Amygdala (tissue), 56 donors: ENCODE results near the gene COLGALT1.
A peak's percentile ranks its signal among the peaks of the same experiment; 100 is the strongest.
"Not testable (repeated sequence)": the region's sequence is repeated elsewhere in the genome, so short reads cannot be mapped to it uniquely, and the experiment has no call there.

ENCODE experiments used
- DNase-seq, 56 donors: peaks; one replicate each; lab custom pipeline; 2025; lab: John Stamatoyannopoulos, UW

The COLGALT1 gene

GRCh38 chr19:17590866-17591265, 35.4 kb downstream of the COLGALT1 start:
- no peak for DNase-seq

DNA sequence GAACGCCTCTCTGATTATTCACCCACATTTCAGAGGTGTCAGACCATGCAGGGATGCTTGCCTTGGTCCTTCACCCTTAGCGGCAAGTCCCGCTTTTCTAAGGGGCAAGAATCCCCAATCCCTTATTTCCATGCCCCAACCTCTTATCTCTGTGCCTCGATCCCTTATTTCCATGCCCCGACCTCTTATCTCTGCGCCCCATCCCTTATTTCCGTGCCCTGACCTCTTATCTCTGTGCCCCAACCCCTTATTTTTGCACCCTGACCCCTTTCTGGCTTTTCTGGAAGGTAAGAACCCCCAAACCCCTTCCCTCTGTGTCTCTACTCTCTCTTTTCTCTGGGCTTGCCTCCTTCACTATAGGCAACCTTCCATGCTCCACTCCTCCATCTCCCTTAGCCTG, 38.8 kb downstream of the COLGALT1 start:
- DNase-seq: not testable (repeated sequence)

DNA sequence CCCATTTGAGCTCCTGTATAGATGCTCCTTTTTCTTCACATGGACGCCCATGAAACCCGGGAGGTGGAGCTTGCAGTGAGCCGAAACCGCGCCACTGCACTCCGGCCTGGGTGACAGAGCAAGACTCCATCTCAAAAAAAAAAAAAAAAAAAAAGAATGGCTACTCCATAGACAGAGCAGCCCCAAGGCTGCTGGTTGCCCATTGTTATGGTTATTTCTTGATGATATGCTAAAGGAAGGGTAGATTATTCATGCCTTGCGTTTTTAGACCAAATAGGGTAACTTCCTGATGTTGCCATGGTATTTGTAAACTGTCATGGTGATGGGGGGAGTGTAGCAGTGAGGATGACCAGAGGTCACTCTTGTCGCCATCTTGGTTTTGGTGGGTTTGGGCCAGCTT, 42.6 kb downstream of the COLGALT1 start:
- DNase-seq: not testable (repeated sequence)

GRCh38 chr19:17598953-17599352, 43.5 kb downstream of the COLGALT1 start:
- no peak for DNase-seq

DNA sequence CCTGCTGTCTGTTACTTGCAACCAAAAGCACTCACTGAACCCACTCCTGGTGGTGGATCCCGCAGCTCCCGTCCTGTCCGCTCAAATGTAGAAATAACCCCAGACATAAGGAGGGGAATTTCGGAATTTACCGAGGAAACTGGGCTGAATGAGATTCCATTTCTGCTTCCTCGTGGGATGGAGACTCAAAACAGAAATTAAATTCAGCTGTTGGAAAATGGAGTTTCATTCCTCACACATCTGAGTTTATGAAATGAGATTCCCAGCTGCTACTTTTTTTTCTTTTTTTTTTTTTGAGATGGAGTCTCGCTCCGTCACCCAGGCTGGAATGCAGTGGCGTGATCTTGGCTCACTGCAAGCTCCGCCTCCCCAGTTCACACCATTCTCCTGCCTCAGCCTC, 44.3 kb downstream of the COLGALT1 start:
- DNase-seq: no peak

- no peak for DNase-seq
Measured at GRCh38 chr19:17601683-17602082, 46.2 kb downstream of the COLGALT1 start.

DNA sequence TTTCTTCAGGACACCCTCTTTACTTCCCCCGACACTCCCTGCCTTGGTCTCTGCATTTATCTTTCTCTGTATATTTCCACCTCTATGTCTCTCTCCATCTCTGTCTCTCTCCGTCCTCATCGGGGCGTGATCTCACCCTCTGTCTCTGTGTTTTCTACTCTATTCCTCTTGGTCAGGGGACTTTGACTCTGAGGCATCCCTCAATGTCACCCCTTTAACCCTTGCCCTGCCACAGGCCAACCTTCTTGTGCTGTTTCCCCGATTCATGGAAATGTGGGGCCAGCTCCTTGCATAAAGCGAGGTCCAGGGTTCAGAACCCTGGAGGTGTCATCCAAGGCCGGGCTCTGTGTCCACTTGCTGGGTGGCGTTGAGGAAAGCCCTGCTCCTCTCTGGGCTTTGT, 46.8 kb downstream of the COLGALT1 start:
- DNase-seq: no peak

DNA sequence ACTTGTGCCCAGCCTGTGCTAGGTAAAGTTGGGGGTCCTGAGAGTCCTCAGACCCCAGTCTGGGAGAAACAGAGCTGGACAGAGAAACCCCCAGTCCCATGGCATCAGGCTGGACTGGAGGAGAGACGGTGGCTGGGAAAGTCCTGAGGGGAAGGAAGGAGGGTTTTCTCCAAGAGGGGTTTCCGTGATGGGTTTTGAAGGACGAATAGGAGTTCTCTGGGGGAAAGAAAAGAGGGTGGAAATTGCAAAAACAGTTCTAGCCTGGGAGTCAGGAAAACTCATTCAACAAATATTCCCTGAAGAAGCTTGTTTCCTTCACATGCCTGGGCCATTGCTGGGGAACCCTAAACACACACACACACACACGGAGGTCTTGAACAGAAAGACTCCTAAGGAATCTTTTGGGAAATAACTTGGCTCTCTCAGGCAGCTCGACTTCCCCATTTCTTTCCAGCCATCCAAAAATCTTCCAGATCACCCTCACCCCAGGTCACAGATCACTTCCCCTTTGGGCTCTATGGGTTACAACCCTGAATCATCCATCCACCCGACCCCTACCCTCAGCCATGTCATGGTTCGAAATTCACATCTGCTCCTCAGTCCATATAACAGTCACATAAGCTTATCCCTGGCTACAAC, 47.5 kb downstream of the COLGALT1 start:
- no peak for DNase-seq

GRCh38 chr19:17604372-17605025, 49.0 kb downstream of the COLGALT1 start:
- DNase-seq: no peak

DNA sequence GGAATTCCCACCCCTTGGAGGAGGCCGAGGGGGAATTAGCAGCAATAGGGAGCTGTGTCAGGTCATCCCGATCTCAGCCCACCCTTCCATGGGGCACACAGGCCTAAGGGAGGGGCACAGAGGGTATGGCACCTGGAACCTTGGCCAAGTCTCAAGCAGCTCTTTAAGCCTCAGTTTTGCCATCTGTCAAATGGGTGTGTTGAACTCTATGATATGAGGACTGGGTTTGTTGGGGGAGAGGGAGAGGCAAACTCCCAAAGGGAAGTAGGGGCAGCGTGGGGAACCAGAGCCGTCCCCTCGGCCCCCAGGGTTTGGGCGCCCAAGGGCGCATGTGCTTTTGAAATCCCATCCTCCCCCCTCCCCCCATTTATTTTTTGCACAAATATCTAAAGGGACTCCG, 49.7 kb downstream of the COLGALT1 start:
- no peak for DNase-seq

DNA sequence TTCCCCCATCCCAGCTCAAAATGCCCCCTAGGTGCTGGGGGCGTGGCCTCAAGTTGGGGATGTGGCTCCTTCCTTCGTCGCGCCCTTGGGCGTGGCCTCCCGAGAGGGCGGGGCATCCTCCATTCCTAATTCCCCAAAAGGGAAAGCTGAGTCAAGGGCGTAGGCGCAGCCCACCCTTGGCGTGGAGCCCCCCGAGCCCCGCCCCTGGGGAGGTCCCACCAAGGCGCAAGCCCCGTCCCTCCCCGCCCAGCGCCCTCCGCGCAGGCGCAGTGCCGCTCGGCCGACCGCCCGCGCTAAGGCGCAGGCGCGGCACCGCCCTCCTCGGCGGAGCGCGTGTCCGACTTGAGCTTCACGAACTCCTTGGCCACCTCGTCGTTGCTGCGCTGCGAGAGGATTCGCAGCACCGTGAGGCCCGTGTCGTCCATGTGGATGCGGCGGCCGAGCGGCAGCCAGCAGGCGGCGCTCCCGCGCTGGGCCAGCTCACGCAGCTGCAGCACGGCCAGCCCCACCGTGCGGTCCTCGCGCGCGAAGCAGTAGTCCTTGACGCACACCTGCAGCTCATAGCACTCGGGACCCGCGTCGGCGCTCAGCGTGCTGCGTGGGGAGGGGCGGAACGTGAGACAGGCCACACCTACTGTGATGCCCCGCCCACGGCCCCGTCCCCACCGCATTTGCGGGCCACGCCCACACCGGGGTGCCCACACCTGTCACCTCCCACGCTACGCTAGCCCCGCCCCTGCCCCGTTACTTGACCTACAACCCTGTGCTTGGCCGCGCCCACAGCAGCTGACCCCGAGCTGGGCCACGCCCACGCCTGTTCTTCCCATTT, 50.5 kb downstream of the COLGALT1 start:
- peak in 48 of 56 donors; percentile 5 to 87 (median 44) for DNase-seq

GRCh38 chr19:17606590-17607185, 51.2 kb downstream of the COLGALT1 start:
- DNase-seq: peak in 1 of 56 donors; percentile 34

DNA sequence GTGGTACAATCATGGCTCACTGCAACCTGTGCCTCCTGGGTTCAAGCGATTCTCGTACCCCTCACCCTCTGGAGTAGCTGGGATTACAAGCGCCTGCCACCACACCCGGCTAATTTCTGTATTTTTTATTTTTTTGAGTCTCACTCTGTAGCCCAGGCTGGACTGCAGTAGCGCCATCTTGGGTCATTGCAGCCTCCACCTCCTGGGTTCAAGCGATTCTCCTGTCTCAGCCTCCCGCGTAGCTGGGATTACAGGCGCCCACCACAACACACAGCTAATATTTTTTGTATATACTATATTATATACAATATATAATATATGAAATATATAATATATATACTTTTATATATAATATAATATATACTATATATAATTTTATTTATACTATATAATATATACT, 52.5 kb downstream of the COLGALT1 start:
- DNase-seq: no peak

- peak in 1 of 56 donors; percentile 15 for DNase-seq
Measured at GRCh38 chr19:17610384-17610783, 54.9 kb downstream of the COLGALT1 start.

GRCh38 chr19:17611462-17612244, 56.2 kb downstream of the COLGALT1 start:
- no peak for DNase-seq

DNA sequence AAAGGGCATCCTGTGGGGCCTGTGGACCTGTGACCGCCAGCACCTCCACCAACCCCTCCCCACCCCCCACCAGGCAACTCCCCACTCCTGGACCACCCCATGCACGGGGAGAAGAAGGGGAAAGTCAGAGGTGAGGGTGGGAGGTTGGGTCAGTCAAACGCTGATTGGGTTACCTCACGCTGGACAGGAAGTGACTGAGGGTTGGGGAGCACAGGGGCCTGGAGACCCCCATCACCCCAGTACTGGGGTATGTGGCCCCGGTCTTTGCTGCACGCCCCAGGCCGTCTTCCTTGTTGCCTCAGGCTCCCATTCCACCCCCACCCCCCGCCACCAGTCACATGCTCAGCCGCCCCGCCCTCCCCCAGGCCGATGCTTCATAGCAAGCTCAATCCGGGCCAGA, 59.0 kb downstream of the COLGALT1 start:
- DNase-seq: no peak

- no peak for DNase-seq
Measured at GRCh38 chr19:17615889-17616685, 60.6 kb downstream of the COLGALT1 start.

DNA sequence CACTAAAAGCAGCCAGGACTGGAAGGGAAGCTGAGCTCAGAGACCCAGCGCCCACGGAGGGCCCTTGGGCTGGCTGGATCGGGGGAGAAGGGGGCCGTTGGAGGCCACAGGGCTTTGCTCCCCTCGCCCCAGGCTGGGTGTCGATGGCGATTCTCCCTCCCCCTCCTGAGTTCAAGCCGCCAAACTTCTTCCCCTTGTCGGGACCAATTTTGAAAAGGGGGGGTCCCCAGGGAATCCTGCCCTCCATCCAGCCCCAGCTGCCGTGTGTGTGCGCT, 61.2 kb downstream of the COLGALT1 start:
- no peak for DNase-seq

GRCh38 chr19:17616961-17617806, 61.7 kb downstream of the COLGALT1 start:
- DNase-seq: peak in 2 of 56 donors; percentile 22 to 30
